Sigmoid colon (tissue), 7 donors: ENCODE data around the gene GBX1. TPM values are rescaled to one million over a fixed set of nuclear protein-coding genes. Genes with fewer than 3 reads are reported as not detected.

Experiments
- DNase-seq: peaks from one replicate; pipeline ENCODE4 v3.0.0-alpha.2; 2019
- H3K27ac ChIP-seq, 4 donors: fragments of 200-600 bp; sonication (generic); one replicate each; pipeline ENCODE4 v1.5.1; 2016 to 2019; ENCODE audit warnings: mild to moderate bottlenecking in 1 of 4
- H3K27me3 ChIP-seq, 3 donors: fragments of 200-600 bp; sonication (generic); one replicate each; pipeline ENCODE4 v1.5.1; 2019; ENCODE audit warnings: mild to moderate bottlenecking in 1 of 3
- H3K36me3 ChIP-seq, 4 donors: fragments of 200-600 bp; sonication (generic); one replicate each; pipeline ENCODE4 v1.5.1; 2016 to 2019
- H3K4me1 ChIP-seq, 4 donors: fragments of 200-600 bp; sonication (generic); one replicate each; pipeline ENCODE4 v1.5.1; 2017 to 2019
- H3K4me3 ChIP-seq, 4 donors: fragments of 200-600 bp; sonication (generic); one replicate each; pipeline ENCODE4 v1.5.1; 2017 to 2019; ENCODE audit warnings: mild to moderate bottlenecking in 2 of 4, moderate library complexity in 1 of 4
- H3K9me3 ChIP-seq, 4 donors: fragments of 200-600 bp in 3 of 4; sonication (generic) in 3 of 4; one replicate each; pipeline versions ENCODE4 v1.5.1 to v1.6.1; 2013 to 2019
- CTCF ChIP-seq, 4 experiments: fragments of 450-650 bp in 3 of 4; fragments of 200-600 bp in 1 of 4; IDR thresholded peaks; one replicate each; pipeline ENCODE4 v1.5.1; 2016 to 2019; ENCODE audit warnings: antibody characterized with exemption in 4 of 4, mild to moderate bottlenecking in 3 of 4, moderate library complexity in 2 of 4
- EP300 ChIP-seq, 4 donors: sonication (generic); formaldehyde crosslinking; IDR thresholded peaks; one replicate each; pipeline ENCODE4 v1.6.1; 2017; ENCODE audit warnings: antibody characterized with exemption in 4 of 4
- POLR2A ChIP-seq, 2 donors: fragments of 450-650 bp; IDR thresholded peaks; one replicate each; pipeline ENCODE4 v1.6.1; 2016; ENCODE audit warnings: antibody characterized with exemption in 2 of 2, mild to moderate bottlenecking in 2 of 2, moderate library complexity in 2 of 2
- POLR2AphosphoS5 ChIP-seq, 4 donors: sonication (generic); formaldehyde crosslinking; IDR thresholded peaks; one replicate each; pipeline ENCODE4 v1.6.1; 2017; ENCODE audit warnings: antibody characterized with exemption in 4 of 4
- WGBS, 2 donors: extraction: QIAGEN DNeasy Blood & Tissue Kit; methylation state at CpG; one replicate each; pipeline ENCODE4 v1.1.7; 2013; 5-methylcytosine and 5-hydroxymethylcytosine counted together
- intact Hi-C: fragments of 100-400 bp; cut with DNase I; formaldehyde crosslinking; loops from one replicate; pipeline ENCODE4 v1.15.1; 2023
- polyA plus RNA-seq, 3 donors: library from polyadenylated mRNA; stranded (reverse); fragments of 200-250 nt; gene quantifications; one replicate each; pipeline ENCODE4 v1.2.3, GENCODE V29; 2013
- total RNA-seq, 4 donors: library from RNA; depleted of rRNA; stranded (reverse); fragments of >200 nt; gene quantifications; one replicate each; pipeline ENCODE4 v1.1.0, GENCODE V29; 2016
- donor health status: healthy with polysubstance abuse.
- donor health status: Bipolar disorder and iron deficiency.
- donor health status: healthy.

Gene GBX1
- total and polyA plus RNA-seq, 7 donors, result not detected

GRCh38 chr7:151174246-151175046 is 7.0 kb upstream of the GBX1 start:
- Histone ChIP-seq H3K27ac (no peak overlapping the region), H3K36me3 (no peaks in the 10 kb centered on the region), H3K27me3 (peaks cover 6 to 55% (median 26%) of the 10 kb centered on the region in 3 donors), H3K4me1 (peaks cover 0 to 5% (median 0%) of the 10 kb centered on the region in 4 donors), H3K4me3 (no peak overlapping the region), H3K9me3 (no peaks in the 10 kb centered on the region)
- TF ChIP-seq EP300 (IDR thresholded peaks at IDR 0.05), result no peak
- no peak for TF ChIP-seq POLR2AphosphoS5 (IDR thresholded peaks at IDR 0.05)
- TF ChIP-seq POLR2A (IDR thresholded peaks at IDR 0.05), result no peak
- no peak for TF ChIP-seq CTCF (IDR thresholded peaks at IDR 0.05)
- 65 to 75% methylated on average over 77 of the region's 77 CpGs for WGBS, 2 donors
- intact Hi-C loops, result loop anchor here (5.0 kb wide), 1 partner anchor 128 kb away; no protein-coding TSS in a partner anchor
- DNase-seq, result no peak

DNA sequence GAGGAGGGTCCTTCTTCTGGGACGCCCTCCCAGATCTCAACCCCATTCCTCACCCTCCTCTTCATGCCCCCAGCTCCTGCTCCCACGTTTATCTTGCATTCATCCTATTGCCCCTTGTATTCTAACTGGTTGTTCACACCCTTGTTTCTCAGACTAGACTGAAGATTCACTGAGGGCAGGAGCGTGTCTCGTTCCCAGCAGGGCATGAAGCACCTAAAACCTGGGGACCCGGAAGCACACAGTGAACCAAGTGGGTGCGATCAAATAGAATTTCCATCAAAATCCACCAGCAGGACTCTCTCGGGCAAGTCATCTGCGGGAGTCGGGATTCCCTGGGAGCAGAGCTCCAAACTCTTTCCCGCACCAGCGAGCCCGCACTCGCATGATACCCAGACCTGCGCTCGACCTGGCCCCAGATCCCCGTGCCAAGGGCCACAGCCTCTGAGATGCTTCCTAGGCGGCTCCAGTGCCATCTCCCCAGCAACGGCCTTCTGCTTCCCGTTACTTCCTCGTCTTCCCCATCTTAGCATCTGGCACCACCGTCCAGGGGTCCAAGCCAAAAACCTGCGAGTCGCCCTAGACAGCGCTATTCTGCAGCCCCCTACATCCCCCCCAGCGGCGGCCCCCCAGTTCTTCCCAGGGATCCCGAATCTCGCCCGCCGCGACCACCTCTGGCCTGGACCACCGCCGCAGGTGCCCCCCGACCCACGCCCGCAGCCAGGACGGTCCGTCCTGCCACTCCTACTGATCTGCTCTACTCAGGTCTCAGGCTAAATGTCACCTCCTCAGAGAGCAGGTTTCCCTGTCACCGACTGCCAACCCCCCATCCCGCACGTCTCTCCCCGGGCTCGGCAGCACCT is 6.1 kb upstream of the GBX1 start:
- TF ChIP-seq EP300 (IDR thresholded peaks at IDR 0.05), result no peak
- TF ChIP-seq POLR2A (IDR thresholded peaks at IDR 0.05), result no peak
- no peak for TF ChIP-seq CTCF (IDR thresholded peaks at IDR 0.05)
- no peak for TF ChIP-seq POLR2AphosphoS5 (IDR thresholded peaks at IDR 0.05)
- H3K36me3 ChIP-seq, result no peaks in the 10 kb centered on the region
- H3K4me1 ChIP-seq, result peaks cover 0 to 5% (median 0%) of the 10 kb centered on the region in 4 donors
- intact Hi-C loops, result loop anchor here (5.0 kb wide), 1 partner anchor 129 kb away; no protein-coding TSS in a partner anchor
- no peaks in the 10 kb centered on the region for H3K9me3 ChIP-seq
- no peak for DNase-seq
- H3K27me3 ChIP-seq, result peaks cover 6 to 55% (median 31%) of the 10 kb centered on the region in 3 donors
- WGBS, 2 donors, result 83 to 88% methylated on average over 43 of the region's 43 CpGs
- H3K27ac ChIP-seq, result no peak overlapping the region
- H3K4me3 ChIP-seq, result no peak overlapping the region

DNA sequence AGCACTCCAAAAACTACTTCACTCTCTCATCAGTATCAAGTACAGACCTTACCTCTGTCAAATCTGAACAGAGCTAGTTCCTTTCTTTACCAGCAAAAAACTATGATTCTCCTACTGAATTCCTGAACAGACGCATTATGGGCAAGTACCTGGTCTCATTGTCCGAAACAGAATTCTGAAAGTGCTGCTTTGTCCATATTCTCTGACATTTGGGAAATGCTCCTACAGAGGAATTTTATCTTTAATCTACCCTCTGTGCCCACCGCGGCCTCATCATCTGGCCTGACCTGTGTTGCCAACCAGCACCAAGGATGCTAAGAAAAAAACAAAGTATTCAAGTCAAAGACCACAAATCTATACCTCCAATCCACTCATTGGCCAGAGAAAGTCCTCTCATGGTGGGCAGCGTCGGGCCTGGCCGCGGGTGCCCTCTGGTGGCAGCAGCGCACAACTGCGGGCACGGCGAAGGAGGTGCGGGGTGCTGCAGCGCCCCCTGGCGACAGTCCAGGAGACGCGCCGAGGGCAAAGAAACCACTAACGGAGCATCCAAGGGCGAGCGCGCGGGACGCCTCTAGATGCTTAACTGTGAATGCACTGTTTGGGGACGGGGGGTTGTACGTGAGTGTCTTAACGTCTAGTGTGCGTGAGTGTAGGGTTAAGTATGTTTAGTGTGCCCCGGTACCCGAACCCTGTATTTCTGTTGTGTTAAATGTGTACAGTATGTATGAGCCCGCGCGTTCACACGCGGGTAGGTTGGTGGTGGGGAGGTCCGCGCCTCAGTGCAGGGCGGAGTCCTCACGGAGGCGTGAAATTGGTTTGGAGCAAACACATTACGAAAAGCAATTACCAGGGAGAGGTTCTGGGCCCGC is 5.0 kb upstream of the GBX1 start:
- no peak overlapping the region for H3K4me3 ChIP-seq
- H3K9me3 ChIP-seq, result no peaks in the 10 kb centered on the region
- H3K36me3 ChIP-seq, result no peaks in the 10 kb centered on the region
- H3K4me1 ChIP-seq, result peaks cover 0 to 13% (median 8%) of the 10 kb centered on the region in 4 donors
- TF ChIP-seq EP300 (IDR thresholded peaks at IDR 0.05) (no peak), CTCF (IDR thresholded peaks at IDR 0.05) (peak; percentile 100), POLR2AphosphoS5 (IDR thresholded peaks at IDR 0.05) (peak in 1 of 4 donors; percentile 19)
- intact Hi-C loops, result loop anchor here (1.0 to 5.0 kb wide), 2 partner anchors 48 to 130 kb away; no protein-coding TSS in a partner anchor
- DNase-seq, result peak; percentile 90
- 17 to 23% methylated on average over 42 of the region's 42 CpGs for WGBS, 2 donors
- peaks cover 13 to 60% (median 42%) of the 10 kb centered on the region in 3 donors for H3K27me3 ChIP-seq
- H3K27ac ChIP-seq, result no peak overlapping the region

DNA sequence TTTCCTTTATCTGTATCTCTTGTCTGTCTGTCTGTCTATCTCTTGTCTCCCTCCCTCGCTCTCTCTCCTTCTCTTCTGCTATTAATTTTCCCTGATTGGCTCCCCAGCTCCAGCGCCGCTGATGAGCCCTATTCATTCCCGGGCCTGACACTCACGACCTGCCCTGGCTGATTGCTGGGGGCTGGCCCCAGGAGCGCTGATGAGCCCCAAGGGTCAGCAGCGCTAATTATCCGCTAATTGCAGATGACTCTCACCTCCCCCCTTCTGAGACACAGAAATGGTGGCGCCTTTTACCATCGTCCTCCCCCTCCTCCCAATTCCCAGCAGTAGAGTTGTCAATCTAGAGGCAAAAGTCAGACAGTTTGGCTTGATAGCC is 1.3 kb upstream of the GBX1 start:
- H3K36me3 ChIP-seq, result no peaks in the 10 kb centered on the region
- whole genome bisulfite sequencing, 2 donors, result 31 to 35% methylated on average over 10 of the region's 10 CpGs
- no peak overlapping the region for H3K27ac ChIP-seq
- H3K9me3 ChIP-seq, result no peaks in the 10 kb centered on the region
- no peak overlapping the region for H3K4me3 ChIP-seq
- intact Hi-C loops, result no loop called here
- DNase-seq, result no peak
- H3K4me1 ChIP-seq, result peaks cover 0 to 19% (median 17%) of the 10 kb centered on the region in 4 donors
- H3K27me3 ChIP-seq, result peaks cover 26 to 66% (median 46%) of the 10 kb centered on the region in 3 donors
- TF ChIP-seq POLR2AphosphoS5 (IDR thresholded peaks at IDR 0.05), result no peak
- TF ChIP-seq POLR2A (IDR thresholded peaks at IDR 0.05), result no peak
- no peak for TF ChIP-seq CTCF (IDR thresholded peaks at IDR 0.05)
- TF ChIP-seq EP300 (IDR thresholded peaks at IDR 0.05), result no peak
